NCI-H2227 (cell line): ENCODE measurements around the gene PCCA.
"Not testable (repeated sequence)": the region's sequence is repeated elsewhere in the genome, so short reads cannot be mapped to it uniquely, and the experiment has no call there.

Experiments
- DNase-seq: peaks from one replicate; lab custom pipeline; 2025; ENCODE audit not compliant: unreplicated experiment; lab: John Stamatoyannopoulos, UW

PCCA gene

DNA sequence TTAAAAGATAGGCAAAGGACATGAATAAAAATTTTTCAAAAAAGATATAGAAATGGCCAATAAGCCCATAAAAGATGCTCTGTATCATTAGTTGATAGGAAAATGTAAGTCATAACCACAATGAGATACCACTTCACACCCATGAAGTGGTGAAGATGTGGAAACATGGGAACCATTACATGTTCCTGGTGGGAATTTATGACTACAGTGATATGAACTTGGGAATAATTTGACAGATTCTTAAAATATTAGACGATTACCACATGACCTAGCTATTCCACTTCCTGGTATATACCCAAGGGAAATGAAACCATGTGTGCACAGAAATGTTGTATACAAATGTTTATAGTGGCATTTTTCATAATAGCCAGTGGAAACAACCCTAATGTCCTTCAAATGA is 267.5 kb downstream of the PCCA start:
- DNase-seq: no peak

DNA sequence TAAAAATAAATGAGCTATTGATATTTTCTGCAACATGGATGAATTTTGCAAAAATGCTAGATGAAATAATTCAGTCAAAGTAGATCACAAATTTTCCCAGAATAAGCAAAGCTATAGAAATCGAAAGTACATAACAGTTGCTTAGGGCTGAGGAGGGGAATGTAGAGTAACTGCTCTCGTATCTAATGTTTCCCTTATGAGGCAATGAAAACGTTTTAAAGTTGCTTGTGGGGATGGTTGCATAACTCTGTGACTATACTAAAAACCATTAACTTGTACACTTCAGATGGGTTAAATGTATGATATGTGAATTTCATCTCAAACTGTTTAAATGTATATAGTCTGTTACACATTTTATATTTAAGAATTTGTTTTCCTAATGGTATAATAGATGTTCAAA is 268.0 kb downstream of the PCCA start:
- DNase-seq: no peak

DNA sequence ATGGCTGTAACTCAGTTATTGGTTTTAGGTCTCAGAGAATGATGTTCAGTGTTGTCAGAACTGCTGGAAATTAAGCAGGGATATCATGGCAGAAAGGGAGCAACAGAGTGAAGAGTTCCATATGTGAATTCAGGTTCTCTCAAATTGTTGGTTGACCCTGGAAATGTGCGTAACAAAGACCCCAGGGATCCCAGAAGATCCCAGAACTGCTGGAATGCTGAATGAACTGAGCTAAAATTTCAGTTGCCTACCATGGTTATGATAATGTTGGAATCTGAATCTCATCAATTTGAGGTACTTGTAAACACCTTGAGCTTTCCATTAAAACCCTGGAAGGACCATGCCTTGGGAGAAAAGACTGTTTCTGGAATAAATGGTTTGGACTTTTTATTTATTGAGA is 268.9 kb downstream of the PCCA start:
- no peak for DNase-seq

DNA sequence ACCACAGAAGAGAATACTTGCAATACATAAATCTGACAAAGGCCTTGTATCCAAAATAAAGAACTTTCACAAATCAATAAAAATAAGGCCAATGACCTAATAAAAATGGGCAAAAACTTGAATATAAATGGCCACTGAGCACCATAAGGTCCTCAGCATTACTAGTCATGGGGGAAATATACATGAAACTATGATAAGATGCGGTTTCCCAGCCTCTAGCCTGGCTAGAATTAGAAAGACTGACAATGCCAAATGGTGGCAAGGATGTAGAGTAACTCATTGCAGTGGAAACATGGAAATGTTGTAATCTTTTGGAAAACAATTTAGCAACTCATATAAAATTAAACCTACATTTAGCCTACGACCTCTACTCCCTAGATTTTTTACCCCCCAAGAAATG is 272.6 kb downstream of the PCCA start:
- DNase-seq: no peak

DNA sequence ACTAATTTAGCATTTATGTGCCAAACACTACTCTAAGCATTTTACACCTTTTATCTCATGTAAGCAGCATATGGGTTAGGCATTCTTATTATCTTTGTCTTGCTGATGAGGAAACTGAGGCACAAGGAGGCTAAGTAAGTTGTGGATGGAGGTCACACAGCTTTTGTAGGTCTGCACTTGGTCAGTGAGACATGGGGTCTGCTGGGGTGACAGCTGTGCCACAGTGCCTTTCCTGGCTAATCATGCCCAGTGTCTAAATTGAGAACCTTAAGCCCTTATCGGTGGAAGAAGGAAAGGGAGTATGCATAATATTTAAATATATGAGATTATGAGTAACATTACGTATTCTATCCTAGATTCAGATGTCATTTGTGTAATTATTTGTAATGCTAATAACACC is 273.5 kb downstream of the PCCA start:
- no peak for DNase-seq

DNA sequence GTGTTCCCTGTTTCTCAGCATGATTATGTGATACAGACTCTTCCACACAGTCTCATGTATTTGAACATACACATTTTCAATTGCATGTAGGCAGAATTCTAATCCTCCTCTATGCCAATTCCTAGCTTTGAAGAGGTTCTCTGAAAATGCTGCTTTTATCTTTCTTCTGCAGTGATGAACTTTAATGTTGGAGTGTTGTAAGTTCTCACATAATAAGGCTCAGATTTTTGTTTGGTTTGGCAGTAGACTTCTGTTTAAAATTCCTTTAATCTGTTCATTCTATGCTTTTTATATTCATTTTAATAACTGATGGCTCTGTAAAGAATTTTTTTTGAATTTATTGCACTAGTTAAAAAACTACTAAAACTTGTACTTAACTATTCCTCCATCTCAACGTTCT is 273.9 kb downstream of the PCCA start:
- no peak for DNase-seq

DNA sequence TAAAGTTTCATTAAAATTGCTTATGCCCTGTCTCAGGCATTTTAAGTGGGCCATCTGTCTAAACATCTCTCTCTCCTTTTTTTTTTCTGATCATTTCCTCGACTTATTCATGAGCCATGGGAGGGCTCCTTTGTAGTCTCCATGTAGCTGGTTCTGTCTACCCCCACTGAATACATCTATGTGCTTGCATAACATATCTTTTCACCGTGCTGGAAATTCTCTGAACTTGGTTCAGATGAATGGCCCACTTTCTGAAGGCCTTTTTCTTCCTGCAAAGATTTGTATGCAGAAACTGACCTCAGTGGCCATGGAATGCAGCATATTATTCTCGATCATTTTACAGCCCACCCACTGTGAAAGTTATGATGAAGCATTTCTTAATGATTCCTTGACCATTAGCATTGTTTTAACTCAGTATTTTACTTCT is 274.4 kb downstream of the PCCA start:
- no peak for DNase-seq

DNA sequence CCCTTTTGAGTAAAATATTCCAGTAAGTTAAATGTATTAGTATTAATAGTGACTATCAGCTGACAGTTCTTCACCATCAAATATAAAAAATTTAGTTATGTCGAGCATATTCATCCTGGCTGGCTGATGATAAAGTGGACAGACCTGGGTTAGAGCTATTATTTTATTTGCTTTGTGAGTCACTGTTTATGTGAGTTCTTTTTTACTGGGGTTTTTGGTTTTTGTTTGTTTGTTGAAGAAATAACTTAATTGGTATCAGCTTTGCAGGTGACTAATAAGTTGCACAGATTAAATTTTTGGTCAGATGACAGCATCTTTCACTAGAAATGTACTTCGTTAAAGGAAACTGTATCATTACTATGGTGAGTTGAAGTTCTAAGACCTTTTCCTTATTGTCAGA is 275.0 kb downstream of the PCCA start:
- DNase-seq: no peak

DNA sequence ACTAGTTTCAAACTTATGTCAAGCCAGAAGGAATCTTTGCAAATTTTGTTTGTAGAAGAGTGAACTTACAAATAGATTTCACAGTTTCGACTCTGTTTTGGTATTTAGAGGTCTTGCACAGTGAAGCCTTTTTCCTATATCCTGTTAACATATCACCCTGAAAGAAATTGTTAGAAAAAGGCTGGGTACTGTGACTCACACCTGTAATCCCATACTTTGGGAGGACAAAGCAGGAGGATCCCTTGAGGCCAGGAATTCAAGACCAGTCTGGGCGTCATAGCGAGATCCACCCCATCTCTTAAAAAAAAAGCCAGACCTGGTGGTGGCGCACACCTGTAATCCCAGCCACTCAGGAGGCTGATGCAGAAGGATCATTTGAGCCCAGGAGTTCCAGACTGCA is 275.7 kb downstream of the PCCA start:
- DNase-seq: no peak

DNA sequence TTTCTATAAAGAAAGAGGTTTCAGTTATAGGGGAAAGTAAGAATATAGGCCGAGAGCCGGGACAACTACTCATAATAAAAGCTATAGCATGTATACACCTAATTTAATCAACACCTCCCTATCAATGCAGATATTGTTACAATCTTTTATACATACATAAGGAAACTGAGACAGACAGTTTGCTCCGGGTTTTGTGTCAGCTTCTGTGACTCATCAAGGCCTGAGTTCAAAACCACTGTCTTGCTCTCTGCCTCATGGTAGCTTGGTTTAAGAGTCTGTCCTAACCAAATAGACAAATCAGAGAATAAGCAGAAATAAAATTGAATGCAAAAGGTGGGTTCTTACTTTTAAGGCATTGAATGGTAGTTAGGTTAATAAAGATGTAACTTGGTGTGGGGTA is 276.8 kb downstream of the PCCA start:
- DNase-seq: no peak

DNA sequence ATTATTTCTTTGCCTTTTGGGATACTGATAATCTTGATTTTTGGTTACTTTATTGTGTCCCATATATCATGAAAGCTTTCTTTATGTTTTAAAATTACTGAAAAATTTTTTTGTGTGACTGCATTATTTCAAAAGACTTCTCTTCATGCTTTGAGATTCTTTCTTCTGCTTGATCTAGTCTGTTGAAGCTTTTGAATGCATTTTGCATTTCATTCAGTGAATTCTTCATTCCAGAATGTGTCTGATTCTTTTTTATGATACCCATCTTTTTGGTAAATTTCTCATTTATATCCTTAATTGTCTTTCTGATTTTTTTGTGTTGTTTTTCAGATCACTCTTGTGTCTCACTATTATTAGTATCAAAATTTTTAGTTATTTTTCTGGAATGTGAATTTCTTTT is 289.6 kb downstream of the PCCA start:
- no peak for DNase-seq

DNA sequence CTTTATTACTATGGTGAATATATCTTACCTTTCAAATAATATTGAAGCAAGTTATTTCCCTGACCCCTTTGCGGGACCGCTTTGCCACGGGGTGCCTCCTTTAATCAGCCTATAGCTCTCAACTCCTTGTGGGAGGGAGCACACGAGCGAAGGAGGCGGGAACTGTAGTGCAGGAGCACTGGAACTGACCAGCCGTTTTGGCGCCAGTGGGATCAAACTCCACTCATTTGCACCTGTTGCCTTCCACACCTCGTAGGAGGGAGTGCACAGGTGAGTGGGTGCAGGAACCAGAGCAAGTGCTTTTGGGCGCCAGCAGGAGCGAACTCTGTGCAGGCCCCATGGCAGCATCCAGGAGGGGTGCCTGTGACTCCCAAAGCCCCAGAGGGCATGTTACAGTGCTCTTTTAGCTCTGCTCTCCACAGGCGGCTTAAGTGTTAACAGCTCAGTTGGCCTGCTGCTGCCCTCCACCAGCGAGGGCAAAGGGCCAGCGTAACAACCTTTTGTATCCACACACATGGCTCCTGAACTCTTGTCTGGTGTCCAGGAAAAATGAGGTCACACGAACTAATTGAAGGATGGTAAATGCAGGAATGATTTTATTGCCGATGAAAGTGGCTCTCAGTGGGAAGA is 292.8 kb downstream of the PCCA start:
- no peak for DNase-seq

DNA sequence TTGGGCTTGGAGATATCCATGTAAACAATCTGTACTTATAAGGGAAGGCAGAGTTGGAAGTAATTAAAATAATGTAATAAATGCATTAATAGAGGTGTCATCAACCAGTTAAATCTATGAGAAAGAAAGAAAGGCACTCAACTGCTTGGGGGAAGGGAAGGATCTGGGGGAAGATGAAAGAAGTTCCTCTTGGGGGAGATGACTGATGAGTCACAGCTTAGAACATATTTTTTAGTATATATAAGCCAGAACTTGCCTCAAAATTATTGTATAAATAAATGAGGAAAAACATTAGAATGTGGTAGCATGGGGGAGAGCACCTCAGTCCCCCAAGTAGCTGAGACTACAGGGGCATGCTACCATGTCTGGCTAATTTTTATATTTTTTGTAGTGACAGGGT is 293.9 kb downstream of the PCCA start:
- DNase-seq: no peak

DNA sequence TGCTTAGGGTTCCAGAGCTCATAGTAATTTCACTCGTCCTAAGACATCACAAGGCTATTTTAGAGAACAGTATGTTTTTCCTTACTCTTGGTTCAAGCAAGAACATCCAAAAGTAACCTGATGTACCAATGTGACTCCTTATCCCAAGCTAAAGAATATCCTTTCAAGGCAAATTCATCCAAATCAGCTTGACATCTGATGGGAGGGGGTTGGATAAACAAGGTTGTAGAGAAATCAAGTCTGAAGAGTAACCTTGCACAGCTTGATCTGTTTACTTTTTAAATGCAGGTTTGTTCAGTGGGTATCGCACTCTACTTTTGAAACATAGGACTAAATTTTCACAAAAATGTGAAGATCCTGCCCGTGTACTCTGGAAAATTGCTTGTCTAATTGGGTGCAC is 298.5 kb downstream of the PCCA start:
- DNase-seq: no peak

DNA sequence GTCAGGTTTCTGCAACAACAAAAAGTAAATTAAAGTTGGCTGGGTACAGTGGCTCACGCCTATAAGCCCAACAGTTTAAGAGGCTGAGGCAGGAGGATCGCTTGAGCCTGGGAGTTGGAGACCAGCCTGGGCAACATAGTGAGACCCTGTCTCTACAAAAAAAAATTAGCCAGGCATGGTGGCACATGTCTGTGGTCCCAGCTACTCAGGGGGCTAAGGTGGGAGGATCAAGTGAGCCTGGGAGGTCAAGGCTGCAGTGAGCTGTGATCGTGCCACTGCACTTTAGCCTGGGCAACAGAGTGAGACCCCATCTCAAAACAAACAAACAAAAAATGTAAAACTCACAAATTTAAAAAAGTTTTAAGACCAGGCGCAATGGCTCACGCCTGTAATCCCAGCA is 299.3 kb downstream of the PCCA start:
- not testable (repeated sequence) for DNase-seq

DNA sequence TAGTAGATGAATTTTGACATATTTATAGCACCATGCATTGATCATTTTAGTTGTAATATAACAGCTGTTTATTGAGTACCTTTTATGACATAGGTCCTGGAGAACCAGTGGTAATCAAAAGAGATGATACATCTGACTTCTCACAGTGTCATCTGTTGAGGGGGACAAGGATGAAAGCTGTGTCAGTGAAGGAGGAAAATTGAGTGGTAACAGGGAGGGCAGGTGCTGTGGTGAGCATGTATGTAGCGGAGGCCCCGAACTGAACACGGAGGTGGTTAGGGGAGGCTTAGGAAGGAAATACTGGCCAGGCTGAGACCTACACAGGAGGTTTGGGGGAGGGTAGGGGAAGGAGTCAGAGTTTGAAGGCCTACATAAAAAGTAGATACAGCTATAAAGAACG is 300.0 kb downstream of the PCCA start:
- DNase-seq: no peak

DNA sequence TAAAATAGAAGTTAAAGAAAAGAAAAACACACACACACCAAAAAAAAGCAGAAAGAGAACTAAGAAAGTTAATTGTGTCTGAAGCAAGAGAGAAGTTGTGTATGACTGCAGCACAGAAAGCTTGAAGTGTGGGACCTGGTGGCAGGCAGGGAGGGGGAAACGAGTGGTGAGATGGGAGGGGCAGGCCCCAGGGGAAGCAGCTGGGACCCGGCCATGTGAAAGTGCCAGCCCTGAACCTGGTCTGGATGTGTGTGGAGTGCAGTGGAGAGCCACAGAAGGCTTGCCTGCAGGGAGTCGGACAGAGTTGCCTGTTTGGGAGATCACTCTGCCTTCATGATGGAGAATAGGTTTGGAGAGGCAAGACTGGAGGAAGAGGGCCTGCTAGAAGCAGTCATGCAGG is 300.7 kb downstream of the PCCA start:
- no peak for DNase-seq

DNA sequence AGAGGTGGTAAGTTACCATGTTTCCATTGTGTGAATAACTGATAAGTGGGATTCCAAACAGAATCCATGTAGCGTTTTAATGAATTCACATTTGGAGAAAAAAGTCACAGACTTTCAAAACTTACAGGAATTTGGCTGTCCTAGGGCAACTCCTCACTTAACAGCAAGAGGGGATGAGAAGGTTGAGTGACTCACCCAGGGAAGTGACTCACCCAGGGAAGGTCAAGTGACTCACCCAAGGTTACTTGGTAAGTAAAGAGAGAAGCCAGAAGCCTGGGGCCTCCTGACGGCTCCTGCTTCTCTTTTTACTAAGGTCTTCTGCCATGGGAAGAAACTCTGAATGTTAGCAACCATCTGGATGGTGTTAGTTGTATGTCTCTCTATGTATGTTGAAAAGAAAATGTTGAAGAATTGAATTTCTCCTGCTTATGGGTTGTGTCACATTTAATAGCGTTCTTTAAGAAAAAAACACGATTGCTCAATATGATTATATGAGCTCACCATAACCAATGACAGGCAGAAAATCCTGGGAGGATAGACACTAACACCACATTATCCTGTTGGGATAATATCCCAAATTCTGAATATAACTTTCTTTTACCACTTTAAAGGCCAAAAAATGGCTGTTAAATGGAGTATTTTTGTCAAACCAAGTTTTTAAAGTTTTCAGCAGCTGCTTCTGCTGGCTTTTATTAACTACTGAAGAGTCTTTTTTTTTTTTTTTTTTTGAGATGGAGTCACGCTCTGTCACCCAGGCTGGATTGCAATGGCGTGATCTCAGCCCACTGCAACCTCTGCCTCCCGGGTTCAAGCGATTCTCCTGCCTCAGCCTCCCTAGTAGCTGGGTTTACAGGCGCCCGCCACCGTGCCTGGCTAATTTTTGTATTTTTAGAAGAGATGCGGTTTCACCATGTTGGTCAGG is 304.1 kb downstream of the PCCA start:
- DNase-seq: peak; percentile 27

DNA sequence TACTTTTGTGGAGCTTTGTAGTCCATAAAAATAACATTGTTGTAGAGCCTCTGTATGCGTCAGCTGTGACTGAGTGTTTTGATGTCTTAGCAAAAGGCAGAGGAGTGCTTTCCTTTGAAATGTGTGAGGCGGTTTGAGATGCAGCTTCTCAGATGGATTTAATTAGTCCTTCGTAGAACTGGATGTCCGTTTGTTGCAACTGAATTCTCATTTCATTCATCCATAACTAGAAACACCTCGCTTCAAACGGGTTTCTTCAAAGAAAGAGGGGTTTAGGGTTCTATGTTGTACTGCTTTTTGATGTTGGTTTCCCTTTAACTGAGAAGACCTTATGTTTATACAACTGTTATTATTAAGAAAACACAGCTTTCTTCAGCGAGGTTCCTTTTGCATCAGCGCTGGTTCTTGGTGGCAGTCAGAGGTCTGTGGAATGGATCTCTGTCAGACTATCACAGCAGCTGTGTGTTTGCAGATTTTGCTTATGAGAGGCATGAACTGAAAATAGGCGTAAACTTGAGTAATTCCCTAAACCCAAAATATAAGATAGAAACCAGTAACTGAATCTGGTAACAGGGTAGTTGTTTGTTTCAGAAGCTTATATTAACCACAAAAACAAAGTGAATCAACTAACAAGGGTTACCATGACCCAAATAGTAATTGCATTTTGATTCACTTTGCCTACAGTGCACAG is 305.3 kb downstream of the PCCA start:
- no peak for DNase-seq

DNA sequence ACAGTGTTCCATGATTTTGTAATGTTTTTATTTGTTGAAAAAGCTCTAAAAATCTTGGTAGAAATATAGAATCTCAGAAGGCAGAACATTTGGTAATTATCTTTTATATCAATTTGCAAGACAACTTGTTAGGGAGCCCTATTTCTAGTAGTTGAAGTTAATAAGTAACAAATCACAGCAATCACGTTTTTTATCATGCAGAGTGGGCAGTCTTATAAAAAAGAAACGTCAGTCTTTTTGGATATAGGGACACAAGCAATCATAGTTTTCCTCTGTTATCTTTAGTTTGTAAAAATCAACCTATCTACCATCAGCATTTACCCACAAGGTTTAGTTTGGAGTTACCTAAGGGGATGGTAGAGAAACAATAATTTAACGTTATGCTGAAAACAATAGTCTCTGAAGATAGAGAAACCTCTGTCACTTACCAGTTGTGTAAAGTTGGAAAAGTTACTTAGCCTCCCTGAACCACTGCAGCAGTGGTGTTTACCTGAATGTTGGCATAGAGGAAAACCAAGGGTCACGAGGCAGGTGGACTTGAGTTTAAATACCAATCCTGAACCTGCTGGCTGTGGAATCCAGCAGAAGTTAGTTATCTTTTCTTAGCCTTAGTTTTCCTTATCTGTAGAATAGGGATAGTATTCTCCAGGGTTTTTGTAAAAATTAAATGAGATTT is 306.9 kb downstream of the PCCA start:
- no peak for DNase-seq

DNA sequence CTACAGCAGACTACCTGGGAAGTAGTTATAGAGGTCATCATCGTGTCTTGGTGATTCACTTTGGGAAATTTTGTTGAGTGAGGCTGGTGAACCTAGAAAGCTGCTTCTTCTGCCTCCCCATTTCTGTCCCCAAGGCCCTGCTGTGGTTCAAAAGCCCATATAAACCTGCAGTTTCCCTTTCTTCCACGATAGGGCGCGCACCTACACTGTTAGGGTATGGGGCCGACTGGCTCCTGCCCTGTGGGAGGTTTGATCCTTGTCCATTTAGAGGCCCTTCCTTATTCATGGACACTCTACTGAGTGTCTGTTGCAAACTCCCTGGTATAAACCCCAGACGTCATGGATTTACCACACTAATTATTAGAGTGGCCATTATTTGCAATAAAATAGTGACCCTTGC is 307.9 kb downstream of the PCCA start:
- peak; percentile 64 for DNase-seq

DNA sequence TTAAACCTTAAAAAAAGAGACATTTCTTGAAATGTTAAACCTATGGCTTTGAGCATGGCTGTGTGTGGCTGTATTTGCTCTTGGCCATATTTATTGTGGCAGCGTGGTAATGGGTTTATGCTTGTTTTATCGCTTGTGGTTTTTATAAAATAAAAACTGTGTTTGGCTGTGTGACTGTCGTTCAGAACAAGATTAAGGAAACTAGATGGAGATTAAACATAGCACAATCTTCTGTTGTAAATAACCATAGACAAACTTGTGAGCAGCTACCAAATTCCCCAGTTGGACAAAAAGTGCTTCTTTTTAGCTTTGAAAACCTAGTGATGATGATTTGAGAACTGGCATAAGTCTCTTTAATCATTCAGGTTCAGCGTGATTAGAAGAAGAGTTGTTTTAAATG is 308.7 kb downstream of the PCCA start:
- no peak for DNase-seq
